ENCODE data around the gene OSBPL7.
A peak's percentile ranks its signal among the peaks of the same experiment; 100 is the strongest.

The OSBPL7 gene

GRCh38 chr17:47847341-47848197, 26.0 kb upstream of the OSBPL7 start:
- no peak for DNase-seq (ENCODE audit: low read depth in 2 of 2)

GRCh38 chr17:47846716-47847340, 25.2 kb upstream of the OSBPL7 start:
- no peak for DNase-seq (ENCODE audit: low read depth in 2 of 2)

- DNase-seq (ENCODE audit: low read depth in 2 of 2) = no peak
Observed at GRCh38 chr17:47845716-47846075, 24.1 kb upstream of the OSBPL7 start.

DNA sequence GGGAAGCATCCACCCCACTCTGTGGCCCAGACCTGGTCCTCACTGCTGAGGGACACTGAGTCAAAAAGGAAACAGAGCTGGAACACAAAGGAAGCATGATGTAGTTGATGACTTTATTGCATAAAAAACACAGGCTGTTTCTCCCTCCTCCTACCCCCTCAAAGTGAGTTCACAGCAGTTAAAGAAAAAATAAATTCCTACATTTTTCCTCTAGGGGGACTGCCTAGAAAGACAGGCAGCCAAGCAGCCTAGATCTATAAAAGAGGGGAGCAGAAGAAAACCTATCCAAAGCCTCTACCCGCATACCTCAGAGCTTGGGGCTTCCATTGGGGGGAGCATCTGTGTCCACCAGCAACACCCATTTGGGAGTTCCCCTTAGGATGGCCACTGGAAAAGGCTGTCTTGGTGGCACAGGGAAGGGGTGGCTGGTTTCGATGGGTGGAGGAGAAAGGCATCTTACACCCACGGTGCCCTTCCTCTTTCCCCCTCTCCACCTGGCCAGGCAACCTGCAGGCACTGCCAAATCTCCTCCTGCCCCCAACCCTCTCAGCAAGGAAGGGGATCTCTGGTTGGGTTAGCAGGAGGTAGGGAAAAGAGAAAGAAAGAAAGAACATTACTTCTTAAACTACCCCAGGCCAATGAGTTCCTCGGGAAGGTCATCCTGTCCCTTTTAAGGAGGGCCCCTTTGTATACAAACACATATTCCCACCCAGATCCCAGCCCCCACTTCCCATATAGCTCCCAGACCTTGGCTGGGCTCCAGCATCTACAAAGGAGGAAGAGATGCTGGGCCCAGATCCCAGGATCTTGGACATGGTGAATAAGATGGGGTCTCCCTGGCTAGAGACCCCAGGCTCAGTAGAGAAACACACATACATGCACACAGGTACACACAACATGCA, 23.5 kb upstream of the OSBPL7 start:
- no peak for DNase-seq (ENCODE audit: low read depth in 2 of 2)

GRCh38 chr17:47844227-47844626, 22.6 kb upstream of the OSBPL7 start:
- DNase-seq (ENCODE audit: low read depth in 2 of 2) = no peak

GRCh38 chr17:47843391-47843730, 21.8 kb upstream of the OSBPL7 start:
- DNase-seq (ENCODE audit: low read depth in 2 of 2) = no peak

GRCh38 chr17:47841488-47842291, 20.1 kb upstream of the OSBPL7 start:
- no peak for DNase-seq (ENCODE audit: low read depth in 2 of 2)

DNA sequence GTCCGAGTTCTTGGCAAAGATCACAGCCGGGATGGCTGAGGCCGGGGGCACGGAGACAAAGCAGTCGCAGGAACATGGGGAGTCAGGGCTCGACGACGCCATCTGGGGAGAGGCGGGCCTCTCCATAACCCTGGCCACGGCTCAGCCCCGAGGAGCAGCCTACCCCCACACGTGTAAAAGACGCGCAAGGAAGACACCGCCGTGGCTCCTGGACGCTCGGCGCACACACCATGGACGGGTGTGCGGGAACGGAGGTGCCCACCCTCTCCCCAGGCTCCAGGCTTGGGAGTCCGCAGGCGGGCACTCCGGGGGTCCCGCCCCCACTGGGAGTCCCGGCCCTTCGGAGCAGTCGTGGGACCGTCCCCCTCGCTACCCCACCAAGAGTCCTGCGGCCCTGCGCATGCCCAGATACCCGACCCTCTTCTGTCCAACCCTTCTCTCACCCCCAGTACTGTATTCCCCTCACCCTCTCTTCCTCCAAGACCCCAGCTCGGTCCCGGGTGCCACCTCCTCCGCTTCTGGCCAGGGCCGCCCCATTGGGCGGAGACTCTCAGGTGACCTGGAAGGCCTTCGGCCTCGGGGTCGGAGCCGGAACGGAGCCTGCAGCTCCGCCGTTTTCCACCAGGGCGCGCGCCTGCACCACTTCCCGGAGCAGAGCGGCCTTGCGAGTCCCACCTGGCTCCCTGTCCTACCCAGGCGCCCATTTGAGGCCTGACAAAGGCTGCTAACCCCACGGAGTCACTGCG, 19.3 kb upstream of the OSBPL7 start, which contains the start of gene SCRN2:
TSS of gene SCRN2 (minus strand) at position 532 of the 746 bp plus-strand sequence. CDS start at position 102, 430 bp downstream.
- DNase-seq (ENCODE audit: low read depth in 2 of 2) = peak; percentile 81 to 84

DNA sequence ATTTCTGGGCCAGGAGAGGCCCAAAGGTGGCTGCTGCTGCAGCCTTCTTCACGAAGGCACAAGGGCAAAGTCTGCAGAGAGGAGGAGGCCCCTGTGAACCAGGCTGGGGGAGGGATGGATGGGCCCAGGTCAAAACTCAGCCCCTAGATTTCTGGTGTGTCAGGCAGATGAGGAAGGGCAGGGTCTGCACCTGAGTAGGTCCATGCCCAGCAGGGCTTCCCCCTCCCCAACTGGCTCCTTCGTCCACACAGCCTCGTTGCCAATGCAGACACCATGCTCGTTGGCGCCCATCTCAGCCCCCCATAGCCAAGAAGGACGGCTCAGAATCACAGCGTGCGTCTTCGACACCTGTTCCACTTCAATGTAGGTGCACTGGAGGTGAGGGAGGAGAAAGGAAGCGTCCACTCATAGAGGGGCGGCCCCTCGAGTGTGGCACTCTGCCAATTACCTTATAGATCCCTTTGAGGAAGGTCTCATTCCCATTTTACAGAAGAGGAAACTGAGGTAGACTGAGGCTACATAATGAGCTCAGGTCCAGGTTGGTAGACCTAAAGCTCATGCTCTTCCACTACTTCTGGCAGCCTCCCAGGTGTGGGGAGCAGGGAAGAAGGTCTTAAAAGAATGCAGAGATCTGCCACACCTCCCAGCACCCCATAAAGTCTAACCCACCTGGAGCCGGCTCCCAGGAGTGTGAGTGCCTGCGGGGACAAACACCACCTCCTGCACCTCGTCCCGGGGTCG, 18.6 kb upstream of the OSBPL7 start:
- DNase-seq (ENCODE audit: low read depth in 2 of 2) = no peak

DNA sequence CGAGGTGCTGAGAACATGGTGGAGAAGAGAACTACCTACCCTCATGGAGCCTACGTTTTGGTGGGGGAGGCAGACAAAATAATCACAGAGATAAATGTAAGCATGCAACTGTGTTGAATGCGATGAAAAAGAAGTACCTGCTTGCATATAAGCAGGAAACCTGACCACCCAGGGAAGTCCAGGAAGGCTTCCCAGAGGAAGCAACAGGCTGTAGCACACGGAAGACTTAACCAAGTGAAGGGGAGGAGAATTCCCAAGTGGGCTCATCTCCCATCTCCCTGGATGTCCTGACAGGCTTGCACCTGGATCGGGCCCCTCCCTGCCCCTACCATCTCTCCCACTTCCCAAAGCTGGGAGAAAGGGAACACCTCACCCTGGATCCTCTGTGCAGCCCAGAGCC, 17.5 kb upstream of the OSBPL7 start:
- no peak for DNase-seq (ENCODE audit: low read depth in 2 of 2)

- no peak for DNase-seq (ENCODE audit: low read depth in 2 of 2)
Observed at GRCh38 chr17:47838636-47839035, 17.0 kb upstream of the OSBPL7 start.

GRCh38 chr17:47837401-47838039, 15.9 kb upstream of the OSBPL7 start:
- no peak for DNase-seq (ENCODE audit: low read depth in 2 of 2)

DNA sequence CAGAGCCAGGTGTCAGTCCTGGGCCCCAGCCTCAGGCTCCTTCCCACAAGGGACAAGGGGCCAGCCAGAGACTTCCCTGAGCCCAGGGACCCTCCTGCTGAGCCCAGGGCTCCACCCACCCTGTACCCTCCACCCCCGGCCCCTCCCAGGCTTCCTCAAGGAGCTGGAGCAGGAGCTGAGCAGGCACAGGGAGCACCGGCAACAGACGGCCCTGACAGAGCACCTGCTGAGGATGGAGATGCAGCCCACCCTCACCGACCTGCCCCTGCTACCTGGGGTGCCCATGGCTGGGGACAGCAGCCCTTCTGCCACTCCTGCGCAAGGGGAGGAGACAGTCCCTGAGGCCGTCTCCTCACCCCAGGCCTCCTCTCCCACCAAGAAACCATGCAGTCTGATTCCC, 15.0 kb upstream of the OSBPL7 start:
- no peak for DNase-seq (ENCODE audit: low read depth in 2 of 2)

DNA sequence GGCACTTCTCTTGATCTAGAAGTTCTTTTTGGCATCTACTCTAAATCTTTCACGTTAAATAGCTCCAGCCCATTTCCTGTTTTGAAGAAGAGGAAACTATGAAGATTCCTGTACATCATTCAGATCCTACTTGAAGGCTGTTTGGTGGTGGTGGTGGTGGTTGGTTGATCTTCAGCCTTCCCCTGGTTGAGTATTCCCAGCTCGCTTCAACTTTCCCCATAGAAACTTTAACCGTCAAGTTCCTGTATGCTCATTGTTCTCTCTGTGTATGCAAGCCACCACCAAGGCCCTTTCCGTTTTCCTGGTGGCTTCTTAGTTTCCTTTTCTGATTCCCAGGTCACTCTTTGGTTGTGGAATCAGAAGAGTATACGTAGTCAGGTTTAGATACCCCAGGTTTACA, 13.2 kb upstream of the OSBPL7 start:
- no peak for DNase-seq (ENCODE audit: low read depth in 2 of 2)

- no peak for DNase-seq (ENCODE audit: low read depth in 2 of 2)
Observed at GRCh38 chr17:47831934-47832327, 10.3 kb upstream of the OSBPL7 start.

DNA sequence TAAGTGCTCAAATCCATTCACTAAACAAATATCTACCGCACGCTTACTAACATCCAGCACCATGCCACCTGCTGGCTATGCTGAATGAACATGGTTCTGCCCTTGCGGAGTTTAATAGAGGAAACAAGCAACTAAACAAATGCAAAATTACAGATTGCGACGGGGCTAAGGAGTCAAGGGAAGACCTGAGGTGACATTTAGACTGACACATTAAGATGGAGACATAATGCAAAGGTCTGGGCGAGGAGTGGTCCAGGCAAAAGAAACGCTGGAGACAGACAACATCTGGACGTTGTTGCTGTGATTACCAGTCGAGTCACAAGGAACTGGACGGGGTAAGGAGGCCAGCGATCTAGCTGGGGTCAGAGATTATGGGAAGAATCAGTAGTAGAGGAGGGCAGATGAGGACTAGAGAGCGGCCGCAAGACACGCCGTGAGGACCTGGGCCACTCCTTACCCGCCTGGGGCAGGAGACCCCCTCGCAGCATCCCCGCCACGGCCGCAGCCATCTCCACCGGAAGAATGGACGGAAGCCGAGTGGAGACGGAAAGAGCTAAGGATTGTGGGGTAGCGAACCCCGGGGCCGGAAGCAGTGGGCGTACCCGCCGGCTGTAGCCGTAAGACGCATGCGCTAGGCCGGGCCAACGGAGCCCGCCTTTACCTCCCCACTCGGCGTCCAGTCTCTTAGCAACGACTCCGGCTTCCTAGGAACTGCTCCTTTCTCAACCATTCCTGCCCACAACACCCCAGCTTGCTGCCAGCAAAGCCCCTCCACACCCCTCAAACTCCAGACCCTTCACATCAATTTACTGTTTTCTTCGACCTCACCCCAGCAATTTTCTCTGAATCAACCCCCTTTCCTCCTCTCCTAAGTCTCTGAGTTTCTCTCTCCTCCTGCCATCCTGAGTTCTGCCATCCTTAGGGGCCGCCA, 9.7 kb upstream of the OSBPL7 start, which contains the start of the genes LRRC46 and MRPL10:
TSS of gene LRRC46 (plus strand) at position 668 of the 931 bp plus-strand sequence. CDS start 320 bp downstream, outside the sequence.
TSS of gene MRPL10 (minus strand) at position 539 of the 931 bp plus-strand sequence. CDS start at position 509, 30 bp downstream.
- DNase-seq (ENCODE audit: low read depth in 2 of 2) = peak; percentile 90

DNA sequence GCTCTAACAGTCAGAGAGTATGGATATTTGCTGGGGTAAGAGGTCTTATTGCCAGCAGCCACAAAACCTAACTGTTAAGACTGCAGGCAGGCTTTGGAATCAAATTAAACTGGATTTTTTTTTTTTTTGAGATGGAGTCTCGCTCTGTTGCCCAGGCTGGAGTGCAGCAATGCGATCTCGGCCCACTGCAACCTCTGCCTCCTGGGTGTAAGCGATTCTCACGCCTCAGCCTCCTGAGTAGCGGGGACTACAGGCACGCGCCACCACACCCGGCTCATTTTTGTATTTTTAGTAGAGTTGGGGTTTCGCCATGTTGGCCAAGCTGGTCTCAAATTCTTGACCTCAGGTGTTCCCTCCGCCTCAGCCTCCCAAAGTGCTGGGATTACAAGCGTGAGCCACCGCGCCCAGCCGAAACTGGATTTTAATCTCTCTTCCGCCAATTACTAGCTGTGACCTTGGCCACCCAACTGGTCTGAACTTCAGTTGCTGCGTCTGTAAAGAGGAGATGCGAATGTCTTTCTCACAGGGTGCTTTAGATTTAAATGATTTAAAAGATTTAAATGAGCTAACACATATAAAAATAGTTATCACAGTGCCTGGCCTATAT, 8.9 kb upstream of the OSBPL7 start:
- no peak for DNase-seq (ENCODE audit: low read depth in 2 of 2)

DNA sequence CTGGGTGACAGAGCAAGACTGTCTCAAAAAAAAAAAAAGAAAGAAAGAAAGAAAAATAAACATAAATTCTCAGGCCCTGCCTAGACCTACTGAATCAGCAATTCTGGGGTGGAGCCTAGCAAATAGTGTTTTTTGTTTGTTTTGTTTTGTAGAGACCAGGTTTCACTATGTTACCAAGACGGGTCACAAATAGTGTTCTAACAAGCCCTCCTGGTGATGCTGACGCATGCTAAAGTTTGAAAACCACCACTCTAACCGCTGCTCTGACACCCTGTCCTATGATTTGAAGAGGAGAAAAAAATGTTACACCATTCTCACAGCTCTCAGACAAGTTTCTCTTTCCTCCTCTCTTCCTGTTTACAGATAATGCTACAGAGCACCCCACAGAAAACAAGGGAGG, 8.3 kb upstream of the OSBPL7 start:
- no peak for DNase-seq (ENCODE audit: low read depth in 2 of 2)

All from stimulated activated CD4-positive, alpha-beta T cell treated with anti-CD3 and anti-CD28 coated beads, Interleukin-1b, Interleukin-23, amount 100 ng/mL, for 4 hours (primary cell).